VCaP (cell line): ENCODE data around the gene GTF2A1L.
"Not testable (repeated sequence)": the region's sequence is repeated elsewhere in the genome, so short reads cannot be mapped to it uniquely, and the experiment has no call there.

Experiments used
- H3K27ac ChIP-seq: fragments of 450-650 bp; 2 replicates; pipeline ENCODE4 v1.5.1; 2017
- TF ChIP-seq, protein P1 (sequence below): fragments of 450-650 bp; conservative IDR thresholded peaks from 2 replicates; pipeline ENCODE4 v1.5.1; 2017; ENCODE audit warnings: mild to moderate bottlenecking, moderate library complexity

Gene GTF2A1L

DNA sequence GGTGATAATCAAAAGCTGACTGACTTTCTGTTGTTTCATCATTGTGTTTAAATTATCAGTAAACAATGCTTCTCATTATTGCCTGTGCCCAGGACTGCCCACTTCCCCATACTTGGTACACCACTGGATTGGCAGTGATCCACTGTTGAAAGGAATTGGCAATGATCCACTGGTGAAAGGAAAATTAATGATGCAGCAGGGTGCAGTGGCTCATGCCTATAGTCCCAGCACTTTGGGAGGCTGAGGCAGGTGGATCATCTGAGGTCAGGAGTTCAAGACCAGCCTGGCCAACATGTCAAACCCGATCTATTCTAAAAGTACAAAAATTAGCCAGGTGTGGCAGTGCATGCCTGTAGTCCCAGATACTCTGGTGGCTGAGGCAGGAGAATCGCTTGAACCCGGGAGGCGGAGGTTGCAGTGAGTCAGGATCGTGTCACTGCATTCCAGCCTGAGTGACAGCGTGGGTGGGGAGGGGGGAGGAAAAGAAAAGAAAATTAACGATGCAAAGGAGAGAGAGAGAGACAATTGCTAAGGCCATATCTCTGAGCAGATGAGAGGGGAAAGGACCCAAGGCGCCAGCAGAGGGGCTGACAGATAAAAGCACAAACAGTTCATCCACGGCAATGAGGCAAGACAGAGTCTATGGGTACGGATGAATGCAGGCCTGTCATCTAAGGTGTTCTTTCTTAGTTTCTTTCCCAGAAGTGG lies 10.2 kb upstream of the GTF2A1L start:
- H3K27ac ChIP-seq = no peak overlapping the region
- TF ChIP-seq, protein P1, sequence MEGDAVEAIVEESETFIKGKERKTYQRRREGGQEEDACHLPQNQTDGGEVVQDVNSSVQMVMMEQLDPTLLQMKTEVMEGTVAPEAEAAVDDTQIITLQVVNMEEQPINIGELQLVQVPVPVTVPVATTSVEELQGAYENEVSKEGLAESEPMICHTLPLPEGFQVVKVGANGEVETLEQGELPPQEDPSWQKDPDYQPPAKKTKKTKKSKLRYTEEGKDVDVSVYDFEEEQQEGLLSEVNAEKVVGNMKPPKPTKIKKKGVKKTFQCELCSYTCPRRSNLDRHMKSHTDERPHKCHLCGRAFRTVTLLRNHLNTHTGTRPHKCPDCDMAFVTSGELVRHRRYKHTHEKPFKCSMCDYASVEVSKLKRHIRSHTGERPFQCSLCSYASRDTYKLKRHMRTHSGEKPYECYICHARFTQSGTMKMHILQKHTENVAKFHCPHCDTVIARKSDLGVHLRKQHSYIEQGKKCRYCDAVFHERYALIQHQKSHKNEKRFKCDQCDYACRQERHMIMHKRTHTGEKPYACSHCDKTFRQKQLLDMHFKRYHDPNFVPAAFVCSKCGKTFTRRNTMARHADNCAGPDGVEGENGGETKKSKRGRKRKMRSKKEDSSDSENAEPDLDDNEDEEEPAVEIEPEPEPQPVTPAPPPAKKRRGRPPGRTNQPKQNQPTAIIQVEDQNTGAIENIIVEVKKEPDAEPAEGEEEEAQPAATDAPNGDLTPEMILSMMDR = no peak

DNA sequence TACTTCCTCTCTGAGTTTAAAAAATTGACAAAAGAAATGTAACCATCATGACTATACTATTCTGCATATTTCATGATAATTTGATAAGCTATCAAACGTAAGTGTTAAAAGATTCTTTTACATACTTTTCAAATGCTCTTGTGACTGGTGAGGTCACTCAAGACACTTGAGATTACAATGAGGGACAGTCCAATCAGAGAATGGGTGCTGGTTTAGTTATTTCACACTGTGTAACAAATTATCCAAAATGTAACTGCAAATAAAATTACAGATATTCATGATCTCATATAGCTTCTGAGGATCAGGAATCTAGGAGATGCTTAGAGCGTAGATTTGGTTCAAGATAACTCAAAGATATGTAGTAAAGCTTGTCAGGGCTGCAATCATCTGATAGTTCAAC lies 4.4 kb upstream of the GTF2A1L start:
- TF ChIP-seq, protein P1 = no peak
- no peak overlapping the region for H3K27ac ChIP-seq

DNA sequence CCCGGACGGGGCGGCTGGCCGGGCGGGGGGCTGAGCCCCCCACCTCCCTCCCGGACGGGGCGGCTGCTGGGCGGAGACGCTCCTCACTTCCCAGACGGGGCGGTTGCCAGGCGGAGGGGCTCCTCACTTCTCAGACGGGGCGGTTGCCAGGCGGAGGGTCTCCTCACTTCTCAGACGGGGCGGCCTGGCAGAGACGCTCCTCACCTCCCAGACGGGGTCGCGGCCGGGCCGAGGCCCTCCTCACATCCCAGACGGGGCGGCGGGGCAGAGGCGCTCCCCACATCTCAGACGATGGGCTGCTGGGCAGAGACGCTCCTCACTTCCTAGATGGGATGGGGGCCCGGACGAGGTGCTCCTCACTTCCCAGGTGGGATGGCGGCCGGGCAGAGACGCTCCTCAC lies 3.1 kb upstream of the GTF2A1L start:
- not testable (repeated sequence) for H3K27ac ChIP-seq

DNA sequence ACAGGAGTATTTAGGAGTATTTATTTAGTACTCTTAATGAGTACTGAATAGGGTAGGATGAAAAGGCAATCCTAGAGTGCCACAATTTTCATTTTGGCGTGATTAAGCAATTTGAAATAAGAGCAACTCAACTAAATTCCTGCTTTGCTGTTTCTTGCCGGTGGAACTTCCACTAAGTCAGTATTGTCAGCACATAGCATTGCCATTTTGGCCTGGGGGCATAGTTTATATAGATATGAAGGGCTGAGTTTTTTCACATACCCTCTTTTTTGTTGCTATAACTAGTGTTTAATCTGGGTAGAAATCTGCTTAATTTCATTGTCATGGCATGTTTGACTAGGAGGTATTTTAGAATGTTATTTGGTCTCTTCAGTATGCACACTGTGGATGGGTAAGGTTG lies 1.9 kb downstream of the GTF2A1L start:
- no peak overlapping the region for H3K27ac ChIP-seq
- TF ChIP-seq, protein P1 = no peak

DNA sequence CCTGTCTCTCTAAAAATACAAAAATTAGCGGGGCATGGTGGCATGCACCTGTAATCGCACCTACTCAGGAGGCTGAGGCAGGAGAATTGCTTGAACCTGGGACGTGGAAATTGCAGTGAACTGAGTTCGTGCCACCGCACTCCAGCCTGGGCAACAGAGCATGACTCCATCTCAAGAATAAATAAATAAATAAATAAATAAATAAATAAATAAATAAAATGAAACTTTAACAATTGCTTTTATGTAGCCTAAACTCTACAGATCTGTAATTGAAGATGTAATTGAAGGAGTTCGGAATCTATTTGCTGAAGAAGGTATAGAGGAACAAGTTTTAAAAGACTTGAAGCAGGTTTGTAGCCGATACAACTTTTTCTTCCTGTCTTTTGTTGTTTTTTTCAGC lies 2.9 kb downstream of the GTF2A1L start:
- TF ChIP-seq, protein P1 = no peak
- no peak overlapping the region for H3K27ac ChIP-seq

DNA sequence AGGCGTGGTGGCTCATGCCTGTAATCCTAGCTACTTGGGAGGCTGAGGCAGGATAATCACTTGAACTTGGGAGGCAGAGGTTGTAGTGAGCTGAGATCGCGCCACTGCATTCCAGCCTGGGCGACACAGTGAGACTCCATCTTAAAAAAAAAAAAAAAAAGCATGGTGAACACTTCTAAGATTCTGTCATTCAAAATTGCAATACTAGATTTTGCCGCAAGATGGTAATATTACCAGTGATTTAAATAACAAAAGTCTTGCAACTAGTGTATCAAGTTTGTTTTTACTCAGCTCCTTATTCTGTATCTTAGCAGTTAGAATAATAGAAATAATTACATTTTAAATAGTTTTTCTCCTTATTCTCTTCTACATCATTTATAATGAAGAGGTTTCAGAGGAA lies 5.0 kb downstream of the GTF2A1L start:
- TF ChIP-seq, protein P1 = peak; percentile 72
- H3K27ac ChIP-seq = not testable (repeated sequence)

DNA sequence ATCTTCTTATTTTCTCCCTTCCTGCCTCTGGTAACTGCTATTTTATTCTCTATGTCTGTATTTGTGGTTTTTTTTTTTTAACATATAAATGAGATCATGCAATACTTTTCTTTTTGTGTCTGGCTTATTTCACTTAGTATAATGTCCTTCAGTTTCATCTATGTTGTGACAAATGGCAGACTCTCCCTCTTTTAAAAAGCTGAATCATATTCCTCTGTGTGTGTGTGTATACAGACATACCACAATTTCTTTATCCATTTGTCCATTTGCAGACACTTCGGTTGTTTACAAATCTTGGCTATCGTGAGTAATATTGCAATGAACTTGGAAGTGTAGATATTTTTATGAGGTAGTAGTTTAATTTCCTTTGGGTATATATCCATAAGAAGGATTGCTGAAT lies 7.0 kb downstream of the GTF2A1L start:
- TF ChIP-seq, protein P1 = no peak
- no peak overlapping the region for H3K27ac ChIP-seq

DNA sequence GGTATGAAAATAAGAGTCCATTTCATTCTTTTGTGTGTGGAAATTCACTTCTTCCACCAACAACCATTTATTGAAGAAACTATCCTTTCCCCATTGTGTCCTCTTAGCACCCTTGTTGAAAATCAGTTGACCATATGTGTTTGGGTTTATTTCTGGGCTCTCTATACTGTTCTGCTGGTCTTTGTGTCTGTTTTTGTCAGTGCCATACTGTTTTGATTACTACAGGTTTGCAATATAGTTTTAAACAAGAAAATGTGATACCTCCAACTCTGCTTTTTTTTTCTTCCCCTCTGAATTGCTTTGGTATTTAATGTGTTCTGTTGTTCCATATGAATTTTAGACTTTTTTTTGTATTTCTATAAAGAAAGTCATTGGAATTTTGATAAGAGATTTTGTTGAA lies 8.4 kb downstream of the GTF2A1L start:
- H3K27ac ChIP-seq = no peak overlapping the region
- TF ChIP-seq, protein P1 = no peak
